Measurements from ENCODE around the gene CFAP92.
"Not testable (repeated sequence)": the region's sequence is repeated elsewhere in the genome, so short reads cannot be mapped to it uniquely, and the experiment has no call there.

The CFAP92 gene

DNA sequence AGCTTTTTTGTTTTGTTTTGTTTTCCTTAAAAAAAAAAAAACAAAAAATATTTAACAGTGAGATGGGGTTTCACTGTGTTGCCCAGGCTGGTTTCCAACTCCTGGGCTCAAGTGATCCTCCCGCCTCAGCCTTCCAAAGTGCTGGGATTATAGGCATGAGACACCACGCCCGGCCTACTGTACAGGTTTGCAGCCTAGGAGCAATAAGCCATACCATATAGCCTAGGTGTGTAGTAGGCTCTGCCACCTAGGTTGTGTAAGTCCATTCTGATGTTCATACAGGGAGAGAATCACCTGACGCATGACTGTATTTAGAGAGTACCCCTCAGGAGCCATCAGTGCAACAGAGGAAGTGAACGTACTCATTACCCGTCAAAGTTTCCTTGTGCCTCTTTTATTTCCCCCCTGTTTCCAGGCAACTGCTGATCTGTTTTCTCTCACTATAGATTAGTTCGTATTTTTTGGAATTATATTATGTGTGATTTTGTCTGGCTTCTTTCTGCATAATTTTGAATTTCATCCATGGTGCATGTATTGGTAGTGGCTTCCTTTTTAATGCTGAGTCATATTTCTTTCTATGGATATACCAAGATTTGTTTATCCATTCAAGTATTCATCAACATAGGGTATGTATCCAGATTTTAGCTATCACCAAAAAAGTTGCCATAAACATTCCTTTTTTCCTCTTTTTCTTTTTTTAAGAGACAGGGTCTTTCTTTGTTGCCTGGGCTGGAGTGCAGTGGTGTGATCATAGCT is 104.6 kb downstream of the CFAP92 start:
- DNase-seq = no peak

DNA sequence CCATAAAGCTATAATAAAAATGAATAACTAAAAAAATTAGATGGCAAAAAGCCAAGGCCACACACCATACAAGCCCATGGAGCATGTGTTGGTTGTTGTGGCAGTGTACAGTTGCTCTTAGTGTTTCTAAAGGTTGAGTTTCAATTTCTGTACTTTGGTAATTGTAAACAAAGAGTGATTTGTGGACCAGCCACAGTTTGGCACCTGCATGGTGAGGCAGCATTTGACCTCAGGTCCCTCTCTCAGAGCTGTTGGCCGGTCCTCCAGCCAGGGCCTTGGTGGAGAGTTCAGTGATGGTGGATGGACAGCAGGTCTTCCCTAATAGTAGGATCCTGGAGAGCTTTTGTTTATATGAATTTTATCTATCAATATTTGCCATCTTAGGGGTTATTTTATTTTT is 108.9 kb downstream of the CFAP92 start:
- DNase-seq = no peak

DNA sequence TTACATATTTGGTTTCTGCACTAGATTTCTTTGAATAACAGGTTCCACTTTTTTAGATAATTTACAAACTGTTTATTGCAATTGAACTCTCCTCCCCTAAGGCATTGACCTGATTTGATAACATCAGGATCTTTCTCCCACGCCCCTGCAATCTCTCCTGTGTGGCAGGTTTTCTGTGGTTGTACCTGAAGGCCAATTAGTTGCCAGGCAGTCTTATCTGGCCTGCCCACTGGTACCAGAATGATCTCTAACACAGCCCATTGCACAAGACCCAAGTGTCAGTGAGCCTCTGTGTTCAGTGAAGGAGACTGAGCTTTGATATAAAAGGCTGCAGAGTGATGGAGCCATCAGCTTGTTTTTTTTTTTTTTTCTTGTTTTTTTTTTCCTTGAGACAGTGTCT is 111.2 kb downstream of the CFAP92 start:
- DNase-seq = no peak

DNA sequence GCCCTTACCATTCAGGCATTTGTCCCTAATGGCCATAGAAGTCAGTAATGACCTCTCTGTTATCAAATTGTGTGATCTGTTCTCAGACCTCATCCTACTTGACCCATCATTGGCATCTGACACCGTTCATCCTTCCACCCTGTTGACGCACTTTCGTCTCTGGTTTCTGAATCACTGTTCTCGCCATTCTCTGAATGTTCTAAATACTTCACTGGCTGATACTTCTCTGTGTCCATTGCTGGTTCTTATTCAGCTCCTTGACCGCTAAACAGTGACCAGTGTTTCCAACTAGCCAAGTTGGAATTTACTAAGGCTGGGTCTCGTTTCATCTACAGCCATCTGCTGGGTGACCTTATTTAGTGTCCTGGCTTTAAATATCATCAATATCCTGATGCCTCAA is 112.3 kb downstream of the CFAP92 start:
- no peak for DNase-seq

DNA sequence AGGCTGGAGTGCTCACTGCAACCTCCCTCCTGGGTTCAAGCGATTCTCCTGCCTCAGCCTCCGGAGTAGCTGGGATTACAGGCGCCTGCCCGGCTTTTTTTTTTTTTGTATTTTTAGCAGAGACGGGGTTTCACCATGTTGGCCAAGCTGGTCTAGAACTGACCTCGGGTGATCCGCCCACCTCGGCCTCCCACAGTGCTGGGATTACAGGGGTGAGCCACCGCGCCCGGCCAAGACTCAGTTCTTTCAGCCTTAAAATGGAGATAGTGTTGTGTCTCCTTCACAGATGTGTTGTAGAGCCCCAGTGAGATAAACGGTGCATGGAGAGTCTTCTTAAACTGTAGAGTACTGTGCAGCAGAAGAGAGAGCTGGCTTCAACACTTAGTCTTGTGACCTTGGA is 113.4 kb downstream of the CFAP92 start:
- DNase-seq = not testable (repeated sequence)

DNA sequence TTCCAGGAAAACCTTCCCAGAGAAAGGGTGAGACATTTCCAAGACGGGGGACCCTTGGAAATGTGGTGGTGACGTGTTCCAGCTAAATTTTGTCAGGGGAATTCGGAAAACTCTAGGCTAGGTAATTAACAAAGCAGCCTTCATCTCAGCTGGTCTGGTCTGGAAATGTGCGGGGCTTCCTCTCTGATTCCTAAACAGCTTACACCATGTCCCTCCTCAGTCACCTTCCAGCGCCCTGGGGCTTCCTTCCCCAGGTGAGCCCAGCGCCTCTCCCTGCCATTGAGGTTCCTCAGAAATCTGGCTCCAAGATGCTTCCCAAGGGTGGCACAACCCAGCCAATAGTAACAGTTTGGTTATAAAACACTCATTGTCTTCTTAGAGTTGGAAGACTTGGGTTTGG is 113.9 kb downstream of the CFAP92 start:
- DNase-seq = no peak

DNA sequence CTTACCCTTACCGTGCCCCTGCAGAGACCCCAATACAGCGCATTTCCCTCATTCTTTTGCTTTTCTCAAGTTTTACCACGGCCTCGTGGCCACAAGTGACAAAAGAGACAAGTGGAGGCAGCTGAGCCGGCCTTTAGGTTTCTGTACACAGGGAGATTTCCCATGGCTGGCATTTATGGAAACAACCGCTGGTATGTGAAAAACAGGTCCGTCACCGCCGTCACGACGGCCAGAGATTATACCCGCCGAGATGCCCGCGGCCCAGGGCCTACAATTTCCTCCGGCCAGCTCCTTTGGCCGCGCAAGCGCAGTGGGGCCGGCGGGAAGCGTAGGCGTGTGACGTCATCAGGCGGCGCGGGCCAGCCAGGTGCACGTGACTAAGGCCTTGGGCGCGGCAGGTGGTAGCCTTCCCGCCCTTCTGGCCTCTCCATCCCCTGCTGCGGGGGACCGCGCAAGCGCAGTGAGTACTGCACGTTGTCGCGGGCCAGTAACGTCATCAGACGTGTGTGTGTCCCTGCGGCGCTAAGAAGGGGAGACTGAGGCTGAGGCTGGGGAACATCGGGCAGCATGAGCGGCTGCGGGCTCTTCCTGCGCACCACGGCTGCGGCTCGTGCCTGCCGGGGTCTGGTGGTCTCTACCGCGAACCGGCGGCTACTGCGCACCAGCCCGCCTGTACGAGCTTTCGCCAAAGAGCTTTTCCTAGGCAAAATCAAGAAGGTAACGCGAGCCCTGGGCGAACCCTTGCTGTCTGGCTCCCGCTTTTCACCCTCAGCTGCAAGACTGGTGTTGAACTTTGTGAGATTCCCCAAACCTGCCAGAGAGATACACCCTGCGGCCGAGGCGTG is 114.5 kb downstream of the CFAP92 start, which contains the start of gene ACAD9:
Gene ACAD9, plus strand, starts transcription at position 496 of the 845 bp plus-strand sequence. Its CDS starts 72 bp downstream, at position 568.
- DNase-seq = peak; percentile 98

DNA sequence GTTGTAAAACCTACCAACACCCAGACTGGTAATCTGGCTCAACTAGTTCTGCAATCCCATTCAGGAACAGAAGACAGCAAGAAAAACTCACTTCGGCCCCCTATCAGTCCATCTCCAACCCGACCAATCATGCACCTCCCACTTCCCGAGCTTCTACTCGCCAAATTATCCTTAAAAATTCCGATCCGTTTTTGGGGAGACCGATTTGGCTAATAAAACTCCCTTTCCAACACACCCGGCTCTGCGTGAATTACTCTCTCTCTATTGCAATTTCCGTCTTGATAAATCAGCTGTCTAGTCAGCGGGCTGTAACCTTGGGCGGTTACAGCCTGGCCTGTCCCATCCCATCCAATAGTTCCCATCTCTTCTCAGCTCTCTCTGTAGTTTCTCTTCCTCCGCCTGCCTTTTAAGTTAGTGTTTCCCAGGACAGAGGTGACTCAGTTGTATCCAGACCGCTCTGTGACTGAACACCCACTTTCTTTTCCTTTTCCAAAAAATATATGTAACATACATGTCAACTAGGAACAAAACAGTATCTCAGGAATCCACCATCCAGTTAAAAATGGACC is 115.2 kb downstream of the CFAP92 start:
- DNase-seq = no peak

DNA sequence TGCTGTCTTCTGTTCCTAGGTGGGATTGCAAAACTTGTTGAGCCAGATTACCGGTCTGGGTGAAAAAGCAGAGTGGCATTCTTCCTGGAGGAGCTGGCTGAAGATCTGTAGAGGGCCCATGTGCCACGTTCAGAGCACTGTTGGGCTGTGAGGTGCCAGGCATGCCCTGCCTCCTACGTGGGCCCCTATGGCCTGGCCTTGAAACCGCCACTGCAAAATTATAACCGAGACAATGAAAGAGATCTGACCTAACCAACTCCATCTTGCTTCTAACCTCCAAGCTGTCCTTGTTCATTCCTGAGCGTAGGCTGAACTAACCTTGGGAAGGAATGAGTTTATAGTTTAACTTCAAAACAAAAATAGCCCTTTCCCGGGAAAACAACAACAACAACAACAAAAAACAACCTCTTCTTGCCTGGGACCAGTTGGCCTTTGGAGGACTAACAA is 115.8 kb downstream of the CFAP92 start:
- DNase-seq = no peak

DNA sequence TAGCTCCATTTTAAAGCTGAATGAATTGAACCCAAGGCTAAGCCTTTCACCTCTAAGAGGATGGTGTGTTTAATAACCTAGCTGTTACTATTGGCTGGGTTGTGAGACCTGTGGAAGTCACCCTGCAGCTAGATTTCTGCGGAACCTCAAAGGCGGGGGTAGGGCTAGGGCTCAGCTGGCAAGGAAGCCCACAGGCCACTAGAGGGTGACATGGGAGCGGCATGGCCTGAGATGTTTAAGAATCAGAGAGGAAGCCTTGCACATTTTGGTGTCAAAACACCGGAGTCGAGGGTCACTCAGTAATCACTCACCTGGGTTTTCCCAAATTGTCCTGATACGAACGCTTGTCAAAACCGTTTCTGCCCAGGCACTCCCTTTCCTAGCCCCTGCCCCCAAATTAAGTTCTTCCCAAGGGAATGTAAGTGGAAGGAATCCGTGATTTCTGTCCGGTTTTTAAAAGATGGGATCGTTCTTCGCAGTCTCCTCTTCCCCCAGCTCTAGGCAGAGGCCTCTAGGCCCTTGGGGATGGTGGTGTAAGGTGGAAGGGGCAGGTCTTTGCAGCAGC is 118.2 kb downstream of the CFAP92 start:
- DNase-seq = no peak

DNA sequence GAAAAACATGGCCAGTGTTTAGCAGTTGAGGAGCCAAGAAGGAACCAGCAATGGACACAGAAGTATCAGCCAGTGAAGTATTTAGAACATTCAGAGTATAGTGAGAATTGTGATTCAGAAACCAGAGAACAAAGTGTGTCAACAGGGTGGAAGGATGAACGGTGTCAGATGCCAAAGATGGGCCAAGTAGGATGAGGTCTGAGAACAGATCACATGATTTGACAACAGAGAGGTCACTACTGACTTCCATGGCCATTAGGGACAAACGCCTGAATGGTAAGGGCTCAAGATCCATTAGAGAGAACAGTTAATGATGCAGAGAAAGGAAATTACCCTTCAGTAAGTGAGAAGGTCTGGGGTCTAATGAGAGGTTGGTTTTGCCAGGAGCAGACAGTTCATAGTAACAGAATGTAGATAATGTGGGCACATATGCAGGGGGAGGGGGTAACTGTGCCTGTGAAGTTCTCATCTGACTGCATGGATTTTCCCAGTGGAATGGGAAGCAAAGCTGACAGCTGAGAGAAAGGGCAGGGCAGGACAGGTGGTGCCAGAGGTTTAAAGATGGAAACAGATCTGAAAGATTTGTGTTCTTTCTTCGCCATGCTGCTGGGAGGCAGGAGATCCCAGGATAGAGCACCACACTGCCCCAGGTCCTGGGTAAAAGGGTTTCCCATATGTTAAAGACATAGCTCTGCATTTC is 119.2 kb downstream of the CFAP92 start:
- DNase-seq = no peak

DNA sequence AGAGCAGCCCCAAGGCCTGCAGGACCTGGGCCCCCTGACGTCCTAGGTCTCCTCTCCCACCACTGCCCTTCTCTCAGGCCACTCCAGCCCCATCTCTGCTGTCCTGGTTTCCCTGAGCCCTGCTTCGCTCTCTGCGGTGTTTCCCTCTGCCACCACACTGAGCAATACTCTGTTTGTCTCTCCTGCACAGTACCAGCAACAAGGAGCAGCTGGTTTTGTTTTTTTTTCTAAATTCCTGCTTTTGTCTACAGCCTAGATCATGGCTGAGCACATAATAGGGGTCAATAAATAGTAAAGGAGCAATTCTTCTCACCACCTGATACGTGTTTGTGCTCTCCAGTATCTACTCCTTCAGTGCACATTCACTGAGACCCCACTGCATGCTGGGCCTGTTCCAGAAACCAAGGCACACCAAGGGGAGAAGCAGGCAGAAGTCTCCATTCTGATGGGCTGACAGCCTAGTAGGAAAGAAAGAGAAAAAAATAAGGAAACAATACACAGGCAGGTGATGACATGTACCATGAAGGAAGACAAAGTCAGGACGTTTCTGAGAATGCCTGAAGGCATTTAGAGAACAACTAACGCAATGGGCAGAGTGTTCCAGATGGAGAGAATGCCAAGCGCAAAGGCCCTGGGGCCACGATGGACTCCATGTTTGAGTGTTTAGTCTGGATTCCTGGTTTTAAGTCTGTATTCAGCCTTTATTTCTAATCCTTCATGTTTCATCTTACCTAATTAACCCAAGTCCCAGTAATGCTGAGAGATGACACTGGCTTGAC is 120.4 kb downstream of the CFAP92 start:
- no peak for DNase-seq

DNA sequence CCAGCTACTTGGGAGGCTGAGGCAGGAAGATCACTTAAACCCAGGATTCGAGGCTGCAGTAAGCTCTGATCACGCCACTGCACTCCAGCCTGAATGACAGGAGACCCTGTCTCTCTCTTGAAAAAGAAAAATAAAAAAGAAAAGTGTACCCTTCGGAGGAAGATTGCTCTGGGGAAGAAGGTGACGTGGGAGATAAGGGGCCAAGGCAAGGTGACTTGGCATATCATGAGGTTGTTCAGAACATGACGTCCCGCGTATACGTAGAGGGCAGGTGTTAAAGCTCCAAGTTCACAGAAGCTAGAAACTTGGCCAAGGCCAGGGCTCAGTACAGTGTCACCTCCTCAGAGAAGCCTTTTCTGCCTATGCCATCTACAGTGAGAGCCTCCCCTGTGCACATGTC is 121.1 kb downstream of the CFAP92 start:
- no peak for DNase-seq

DNA sequence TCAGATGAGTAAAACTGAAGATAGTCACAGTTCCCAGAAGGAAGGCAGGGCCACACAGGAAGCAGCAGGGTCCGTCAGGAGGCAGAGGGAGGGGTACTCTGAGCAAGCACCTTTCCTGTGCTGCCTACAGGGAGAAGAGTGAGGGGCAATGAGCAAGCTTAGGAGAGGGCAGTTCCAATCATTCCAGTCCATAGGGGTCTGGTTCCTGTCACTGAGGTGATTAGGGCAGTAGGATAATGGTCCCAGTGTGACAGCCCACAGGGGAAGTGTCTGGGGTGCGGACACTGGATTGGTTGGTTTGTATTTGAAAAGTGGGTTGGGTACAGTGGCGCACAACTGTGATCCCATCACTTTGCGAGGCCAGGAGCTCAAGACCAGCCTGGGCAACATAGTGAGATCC is 121.6 kb downstream of the CFAP92 start:
- no peak for DNase-seq

DNA sequence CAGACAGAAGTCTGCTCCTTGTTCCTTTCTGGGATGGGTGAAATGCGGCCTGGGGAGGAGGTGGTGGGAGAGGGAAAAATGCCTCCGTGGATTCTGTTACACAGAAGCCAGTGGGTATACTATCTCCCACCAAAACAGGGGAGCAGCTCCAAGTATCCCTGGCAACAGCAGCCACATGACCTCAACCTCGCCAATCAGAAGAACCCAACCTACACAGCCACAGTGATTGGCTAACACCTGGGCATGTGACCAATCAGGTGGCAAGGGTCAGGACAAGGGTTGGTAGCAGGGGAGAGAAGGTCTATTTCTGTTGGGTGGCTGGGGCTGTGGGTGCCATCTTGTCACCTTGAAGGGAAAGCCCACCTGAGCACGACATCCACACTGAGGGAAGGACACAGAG is 123.5 kb downstream of the CFAP92 start:
- no peak for DNase-seq

DNA sequence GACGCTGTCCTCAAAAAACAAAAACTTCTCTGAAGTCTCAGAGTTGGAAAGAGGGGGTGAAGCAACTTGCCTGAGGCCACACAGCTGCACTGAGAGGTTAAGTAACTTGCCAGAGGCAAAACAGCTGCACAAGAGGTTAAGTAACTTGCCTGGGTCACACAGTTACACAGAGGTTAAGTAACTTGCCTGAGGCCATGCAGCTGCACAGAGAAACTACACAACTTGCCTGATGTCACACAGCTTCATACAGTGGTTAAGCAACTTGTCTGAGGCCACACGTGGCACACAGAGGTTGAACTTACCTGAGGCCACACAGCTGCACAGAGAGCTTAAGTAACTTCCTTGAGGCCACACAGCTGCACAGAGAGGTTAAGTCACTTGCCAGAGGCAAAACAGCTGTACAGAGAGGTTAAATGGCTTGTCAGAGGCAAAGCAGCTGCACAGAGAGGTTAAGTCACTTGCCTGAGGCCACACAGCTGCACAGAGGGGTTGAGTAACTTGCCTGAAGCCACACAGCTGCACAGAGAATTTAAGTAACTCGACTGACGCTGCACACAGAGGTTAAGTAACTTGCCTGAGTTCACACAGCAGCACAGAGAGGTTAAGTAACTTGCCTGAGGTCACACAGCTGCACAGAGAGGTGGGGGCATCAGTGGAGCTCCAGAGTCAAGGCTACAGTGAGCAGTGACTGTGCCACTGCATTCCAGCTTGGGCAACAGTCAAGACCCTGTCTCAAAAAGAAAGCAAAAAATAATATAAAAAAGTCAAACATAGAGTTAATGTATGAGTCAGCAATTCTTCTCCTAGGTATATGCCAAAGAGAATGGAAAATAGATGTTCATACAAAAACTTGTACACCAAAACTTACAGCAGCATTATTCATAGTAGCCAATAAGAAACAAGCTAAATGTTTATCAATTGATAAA is 126.4 kb downstream of the CFAP92 start:
- DNase-seq = no peak

DNA sequence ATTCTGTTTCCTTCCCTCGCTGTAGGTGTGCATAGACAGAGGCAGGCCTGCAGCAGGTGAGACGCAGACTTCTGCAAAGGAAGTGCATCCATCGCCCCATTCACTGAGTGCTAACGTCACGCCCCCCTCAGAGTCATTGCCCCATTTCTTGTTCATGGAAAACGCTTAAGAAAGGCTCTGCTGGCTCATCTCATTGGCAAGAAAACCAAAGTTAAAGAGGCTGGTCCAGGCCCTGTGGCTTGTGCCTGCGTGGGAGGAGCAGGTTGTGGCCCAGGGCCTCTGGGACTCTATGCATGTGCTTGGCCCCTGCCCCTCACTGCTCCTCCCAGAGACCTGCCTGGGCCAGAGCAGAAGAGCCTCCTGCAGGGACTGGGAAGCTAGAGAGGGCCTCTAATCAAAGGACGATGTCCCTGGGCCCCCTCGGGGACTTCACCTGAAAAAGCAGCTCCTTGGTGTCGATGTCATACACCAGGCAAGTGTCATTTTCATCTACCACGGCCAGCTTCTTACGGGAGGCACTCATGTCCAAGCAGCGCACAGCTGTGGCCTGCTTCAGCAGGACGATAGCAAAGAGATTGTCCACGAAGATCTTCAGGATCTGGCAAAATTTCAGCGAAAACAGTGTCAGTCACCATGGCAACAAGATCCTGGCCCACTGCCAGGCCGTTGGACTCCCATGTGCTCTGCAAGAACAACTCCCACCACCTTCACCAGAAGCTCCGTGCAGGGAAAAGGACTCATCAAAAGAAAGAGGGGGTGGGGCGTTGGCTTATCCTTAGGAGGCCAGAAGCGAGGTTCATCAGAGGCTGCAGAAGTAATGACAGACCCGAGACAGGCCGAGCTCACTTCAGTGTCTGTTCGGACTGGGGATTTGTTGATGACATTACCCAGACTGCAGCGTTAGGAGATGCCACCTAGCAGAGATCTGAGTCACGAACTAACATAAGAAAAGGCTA is 128.7 kb downstream of the CFAP92 start:
- not testable (repeated sequence) for DNase-seq

DNA sequence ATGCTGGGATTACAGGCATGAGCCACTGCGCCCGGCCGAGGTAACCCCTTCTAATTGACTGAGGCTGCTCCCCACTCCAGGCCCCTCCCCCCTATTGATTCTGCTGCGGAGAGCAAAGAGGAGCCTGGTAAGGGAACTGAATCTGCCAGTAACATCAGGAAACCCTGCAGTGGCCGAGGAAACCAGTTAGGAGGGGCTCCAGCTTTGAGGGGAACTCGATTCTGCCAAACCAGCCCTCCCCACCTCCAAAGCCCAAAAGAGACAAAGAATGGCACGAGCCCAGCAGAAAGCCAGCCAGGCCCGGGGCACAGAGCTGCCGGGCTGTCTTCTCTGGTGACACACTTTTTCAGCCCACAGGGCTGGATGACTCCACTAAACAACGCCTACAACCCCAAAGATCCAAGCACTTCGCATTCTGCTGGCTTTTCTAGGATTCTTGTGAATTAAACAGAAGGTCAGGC is 129.5 kb downstream of the CFAP92 start:
- DNase-seq = no peak

DNA sequence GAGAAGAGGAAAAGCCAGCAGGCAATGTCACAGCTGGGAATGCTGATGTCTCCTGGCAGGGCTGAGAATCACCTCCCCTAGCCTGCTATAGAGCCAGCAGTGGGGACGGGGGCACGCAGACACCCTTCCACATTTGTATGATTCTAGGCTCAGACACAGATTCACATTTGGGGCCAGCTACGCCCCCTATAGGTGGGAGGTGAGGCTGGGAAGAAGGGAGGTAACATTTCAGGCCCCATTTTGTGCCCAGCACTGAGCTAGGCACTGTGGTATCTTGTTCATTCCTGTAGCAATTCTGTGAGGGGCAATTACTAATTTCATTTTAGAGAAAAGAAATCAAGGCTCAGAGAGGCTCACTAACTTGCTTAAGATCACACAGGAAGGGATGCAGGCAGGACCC is 130.3 kb downstream of the CFAP92 start:
- DNase-seq = no peak

Data from NCI-H1092 (cell line).